GM18870 (cell line): ENCODE measurements around the gene ARRDC2.
"Not testable (repeated sequence)": the region's sequence is repeated elsewhere in the genome, so short reads cannot be mapped to it uniquely, and the experiment has no call there.

Experiments
- ATAC-seq: cut with Tn5 transposase; IDR thresholded peaks from one replicate; pipeline ENCODE4 v1.9.1; 2021; ENCODE audit warnings: moderate library complexity; ENCODE audit not compliant: unreplicated experiment

ARRDC2 gene

GRCh38 chr19:18007917-18008673 lies at the start of gene ARRDC2:
TSS of gene ARRDC2 (plus strand) at chr19:18008170. CDS start at chr19:18008311, 141 bp downstream.
- ATAC-seq, result peak; percentile 32

DNA sequence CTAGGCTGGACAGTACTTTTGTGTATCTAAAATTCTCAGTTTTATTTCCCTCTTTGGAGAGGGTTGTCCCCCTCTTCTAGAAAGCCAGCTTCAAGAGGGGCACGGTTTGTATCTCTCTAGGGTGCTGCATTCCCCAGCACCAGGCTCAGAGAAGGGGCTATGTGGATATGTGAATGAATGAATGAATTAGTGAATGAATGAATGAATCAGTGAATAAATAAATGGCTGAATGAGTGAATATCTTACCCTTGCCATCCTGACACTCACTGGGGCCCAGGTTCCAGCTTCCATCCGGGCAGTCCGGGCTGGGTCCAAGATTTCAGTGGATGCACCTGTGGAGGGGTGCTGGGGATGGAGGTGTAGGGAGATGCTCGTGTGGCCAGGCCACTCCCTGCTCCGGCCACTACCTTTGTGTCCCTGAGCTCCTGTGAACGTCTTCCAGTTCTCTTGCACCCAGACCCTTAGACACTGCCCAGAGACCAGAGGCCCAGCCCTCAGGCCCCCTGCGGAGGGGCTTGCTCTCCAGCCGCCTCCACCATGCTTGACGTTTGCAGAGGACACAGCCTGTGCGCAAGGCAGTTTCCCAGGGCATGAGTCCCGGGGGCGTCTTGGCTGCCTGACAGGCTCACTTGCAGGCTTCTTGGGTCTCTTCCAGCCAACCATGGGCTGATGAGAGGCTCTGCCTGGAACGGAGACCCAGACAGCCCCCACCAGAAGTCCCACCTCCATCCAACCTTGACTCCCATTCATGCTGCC lies 43.9 kb upstream of the ARRDC2 start:
- no peak for ATAC-seq

DNA sequence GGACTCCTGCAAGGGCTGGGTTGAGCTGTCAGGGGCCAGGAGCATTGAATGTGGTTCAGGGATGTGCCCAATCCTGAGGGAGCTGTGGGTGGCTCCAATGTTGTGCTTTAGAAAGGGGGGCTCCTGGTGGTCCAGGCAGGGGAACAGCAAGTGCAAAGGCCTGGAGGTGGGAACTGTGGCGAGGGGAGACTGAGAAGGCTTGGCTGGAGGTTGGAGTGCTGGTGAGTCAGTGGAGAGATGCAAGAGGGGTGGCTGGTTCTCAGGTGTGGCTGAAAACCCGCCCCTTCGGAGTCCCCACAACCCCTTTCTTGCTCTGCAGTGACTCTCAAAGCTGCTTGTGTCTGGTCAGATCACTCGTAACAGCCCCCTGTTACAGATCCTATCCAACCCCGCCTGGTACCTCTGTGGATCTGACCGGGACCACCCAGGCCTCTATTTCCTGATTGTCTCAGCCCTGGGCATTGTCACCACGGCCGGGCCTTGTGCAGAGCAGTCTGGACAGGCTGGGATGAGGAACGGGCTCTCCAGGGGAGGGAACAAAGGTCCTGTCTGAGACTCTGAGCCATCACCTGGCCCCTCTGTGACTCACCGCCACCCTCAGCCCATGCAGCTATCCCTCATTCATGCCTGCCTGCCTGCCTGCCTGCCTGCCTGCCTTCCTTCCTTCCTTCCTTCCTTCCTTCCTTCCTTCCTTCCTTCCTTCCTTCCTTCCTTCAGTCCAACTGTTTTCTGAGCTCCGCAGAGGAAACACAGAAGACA lies 42.4 kb upstream of the ARRDC2 start:
- no peak for ATAC-seq

- no peak for ATAC-seq
These were observed 41.9 kb upstream of the ARRDC2 start for GRCh38 chr19:17966129-17966483.

GRCh38 chr19:17966550-17967256 lies 41.3 kb upstream of the ARRDC2 start, which contains the start of gene KCNN1:
TSS of gene KCNN1 (plus strand) at chr19:17967107. CDS start at chr19:17973889, 6,782 bp downstream.
- no peak for ATAC-seq

- no peak for ATAC-seq
These were observed 40.5 kb upstream of the ARRDC2 start for GRCh38 chr19:17967257-17968051.

GRCh38 chr19:17968362-17968761 lies 39.6 kb upstream of the ARRDC2 start:
- ATAC-seq, result no peak

- ATAC-seq, result no peak
These were observed 38.7 kb upstream of the ARRDC2 start for GRCh38 chr19:17969096-17969792.

DNA sequence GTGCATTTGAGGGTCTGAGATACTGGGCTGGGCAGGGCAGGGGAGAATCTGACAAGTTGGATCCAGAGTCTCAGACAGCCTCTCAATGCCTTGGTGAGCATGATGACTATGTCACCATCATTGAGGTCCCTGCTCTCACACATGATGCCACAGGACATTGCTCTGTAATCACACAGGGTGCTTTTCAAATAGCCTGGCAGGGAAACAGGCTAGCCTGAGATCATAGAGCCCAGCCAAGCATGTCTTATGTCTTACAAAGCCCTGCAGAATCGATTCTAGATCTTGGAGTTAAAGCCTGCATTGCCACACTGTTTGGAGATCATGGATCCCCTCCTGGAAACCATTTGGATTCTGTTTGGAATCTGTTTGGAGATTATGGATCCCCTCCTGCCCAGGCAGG lies 35.7 kb upstream of the ARRDC2 start:
- no peak for ATAC-seq

DNA sequence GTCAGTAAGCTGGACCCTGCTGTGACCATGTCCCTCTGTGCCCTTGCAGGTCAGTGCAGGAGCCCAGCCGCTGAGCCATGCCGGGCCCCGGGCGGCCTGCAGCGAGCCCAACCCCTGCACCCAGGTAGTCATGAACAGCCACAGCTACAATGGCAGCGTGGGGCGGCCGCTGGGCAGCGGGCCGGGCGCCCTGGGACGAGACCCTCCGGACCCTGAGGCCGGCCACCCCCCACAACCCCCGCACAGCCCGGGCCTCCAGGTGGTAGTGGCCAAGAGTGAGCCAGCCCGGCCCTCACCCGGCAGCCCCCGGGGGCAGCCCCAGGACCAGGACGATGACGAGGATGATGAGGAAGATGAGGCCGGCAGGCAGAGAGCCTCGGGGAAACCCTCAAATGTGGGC lies 34.2 kb upstream of the ARRDC2 start:
- no peak for ATAC-seq

GRCh38 chr19:17974551-17974950 lies 33.4 kb upstream of the ARRDC2 start:
- ATAC-seq, result no peak

DNA sequence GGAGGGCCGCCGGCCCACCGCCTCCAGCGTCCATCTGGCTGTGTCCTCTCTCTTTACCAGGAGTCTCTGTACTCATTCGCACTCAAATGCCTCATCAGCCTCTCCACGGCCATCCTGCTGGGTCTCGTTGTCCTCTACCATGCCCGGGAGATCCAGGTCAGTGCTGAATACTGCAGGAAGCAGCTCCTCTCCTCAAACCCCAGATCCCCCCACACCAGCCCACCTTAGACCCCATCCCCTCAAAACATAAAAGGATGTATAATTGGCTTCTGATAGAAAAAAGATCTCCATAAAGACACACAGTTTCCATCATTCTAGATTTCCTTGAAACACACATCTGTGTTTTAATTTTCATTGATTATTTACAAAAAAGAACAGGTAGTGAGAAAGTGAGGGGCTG lies 32.9 kb upstream of the ARRDC2 start:
- ATAC-seq, result no peak

GRCh38 chr19:17977021-17977420 lies 30.9 kb upstream of the ARRDC2 start:
- ATAC-seq, result no peak

- ATAC-seq, result no peak
These were observed 30.5 kb upstream of the ARRDC2 start for GRCh38 chr19:17977488-17977887.

DNA sequence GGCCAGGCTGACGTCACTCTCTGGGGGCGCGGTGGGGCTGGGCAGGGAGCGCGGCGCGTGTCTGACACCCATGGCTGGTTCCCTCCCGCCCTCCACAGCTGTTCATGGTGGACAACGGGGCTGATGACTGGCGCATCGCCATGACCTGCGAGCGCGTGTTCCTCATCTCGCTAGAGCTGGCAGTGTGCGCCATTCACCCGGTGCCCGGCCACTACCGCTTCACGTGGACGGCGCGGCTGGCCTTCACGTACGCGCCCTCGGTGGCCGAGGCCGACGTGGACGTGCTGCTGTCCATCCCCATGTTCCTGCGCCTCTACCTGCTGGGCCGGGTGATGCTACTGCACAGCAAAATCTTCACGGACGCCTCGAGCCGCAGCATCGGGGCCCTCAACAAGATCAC lies 26.4 kb upstream of the ARRDC2 start:
- ATAC-seq, result no peak

- ATAC-seq, result no peak
These were observed 25.5 kb upstream of the ARRDC2 start for GRCh38 chr19:17982430-17982829.

DNA sequence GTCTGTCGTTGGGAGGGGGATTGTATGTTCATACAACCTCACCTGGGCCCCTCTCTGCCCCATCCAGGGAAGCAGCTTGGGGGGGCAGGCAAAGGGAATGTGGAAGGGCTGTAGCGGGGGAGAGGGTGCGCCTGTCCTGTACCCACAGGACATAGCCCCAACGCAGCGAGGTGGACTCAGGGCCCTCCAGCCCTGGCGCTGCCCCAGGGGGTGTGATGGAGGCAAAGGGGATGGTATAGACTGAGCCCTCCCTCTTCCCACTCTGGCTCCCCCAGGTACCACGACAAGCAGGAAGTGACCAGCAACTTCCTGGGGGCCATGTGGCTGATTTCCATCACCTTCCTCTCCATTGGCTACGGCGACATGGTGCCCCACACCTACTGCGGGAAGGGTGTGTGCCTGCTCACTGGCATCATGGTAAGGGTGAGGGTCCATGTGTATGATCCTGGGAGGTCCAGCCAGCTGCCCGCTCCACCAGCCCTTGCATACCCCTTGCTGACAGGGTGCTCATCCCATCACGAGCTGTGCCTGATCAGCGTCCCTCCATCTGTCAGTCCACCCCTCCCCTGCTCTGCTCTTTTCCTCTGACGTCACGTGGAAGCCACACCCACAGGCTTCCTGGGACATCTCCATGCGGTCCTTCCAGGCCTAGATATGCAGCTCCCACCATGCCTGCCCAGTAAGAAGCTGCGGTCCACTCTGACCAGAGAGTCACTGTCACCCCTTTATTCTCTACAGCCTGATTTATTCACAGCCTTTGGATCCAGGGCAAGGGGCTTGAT lies 22.7 kb upstream of the ARRDC2 start:
- no peak for ATAC-seq

GRCh38 chr19:17986569-17986968 lies 21.4 kb upstream of the ARRDC2 start:
- ATAC-seq, result not testable (repeated sequence)

DNA sequence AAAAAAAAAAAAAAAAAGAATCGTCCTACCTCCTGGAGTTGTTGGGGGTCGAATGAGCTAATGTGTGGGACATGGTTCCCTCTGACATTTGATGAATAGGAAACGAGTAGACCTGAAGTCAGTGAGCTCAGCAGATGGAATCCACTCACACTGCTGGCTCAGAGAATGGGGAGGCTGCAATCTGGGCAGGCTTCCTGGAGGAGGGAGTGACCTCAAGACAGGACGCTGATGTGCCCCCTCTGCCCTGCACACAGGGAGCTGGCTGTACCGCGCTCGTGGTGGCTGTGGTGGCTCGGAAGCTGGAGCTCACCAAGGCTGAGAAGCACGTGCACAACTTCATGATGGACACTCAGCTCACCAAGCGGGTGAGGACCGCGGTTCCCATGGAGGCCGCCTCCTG lies 19.8 kb upstream of the ARRDC2 start:
- no peak for ATAC-seq
